NCI-H1436 (cell line): ENCODE results near the gene MYO1E.
"Not testable (repeated sequence)": the region's sequence is repeated elsewhere in the genome, so short reads cannot be mapped to it uniquely, and the experiment has no call there.

ENCODE experiments used
- DNase-seq: peaks from one replicate; lab custom pipeline; 2025; lab: John Stamatoyannopoulos, UW

Gene MYO1E

DNA sequence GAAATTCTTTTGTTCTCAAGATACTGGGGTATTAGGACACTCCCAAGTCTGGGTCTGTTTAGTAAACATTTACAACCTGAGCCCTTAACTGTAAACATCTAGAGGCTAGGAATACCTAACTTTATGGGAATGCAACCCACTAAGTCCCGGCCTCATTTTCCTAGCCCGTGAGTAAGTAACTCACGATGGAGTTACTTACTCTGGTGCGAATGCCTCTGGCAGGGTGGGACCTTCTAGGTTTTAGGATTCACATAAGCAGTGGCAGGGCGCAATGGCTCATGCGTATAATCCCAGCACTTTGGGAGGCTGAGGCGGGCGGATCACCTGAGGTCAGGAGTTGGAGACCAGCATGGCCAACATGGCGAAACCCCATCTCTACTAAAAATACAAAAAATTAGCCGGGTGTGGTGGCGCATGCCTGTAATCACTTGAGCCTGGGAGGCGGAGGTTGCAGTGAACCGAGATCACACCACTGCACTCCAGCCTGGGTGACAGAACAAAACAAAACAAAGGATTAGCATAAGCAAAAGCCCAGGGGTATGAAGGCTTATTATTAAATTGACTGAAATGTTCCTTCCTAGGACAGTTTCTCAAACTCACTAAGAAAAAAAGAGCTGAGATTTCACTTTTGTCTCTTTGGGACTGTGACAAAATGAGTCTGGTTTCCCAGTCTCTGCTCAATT lies 14.7 kb upstream of the MYO1E start:
- not testable (repeated sequence) for DNase-seq

DNA sequence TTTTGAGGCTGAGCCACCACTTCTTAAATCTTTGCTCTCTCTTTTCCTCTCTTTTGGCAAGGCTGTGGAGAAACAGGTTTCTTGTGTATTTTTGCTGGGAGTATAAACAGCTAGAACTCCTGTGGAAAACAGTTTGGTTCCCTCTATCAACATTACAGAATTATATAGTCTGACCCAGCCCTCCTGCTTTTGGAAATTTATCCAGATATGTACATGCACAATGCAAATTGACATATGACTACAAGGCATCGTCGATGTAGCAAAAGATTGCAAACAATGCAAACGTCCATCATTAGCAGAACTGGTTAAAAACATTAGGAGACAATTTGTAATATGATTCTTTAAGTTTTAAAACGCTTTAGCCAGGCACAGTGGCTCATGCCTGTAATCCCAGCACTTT lies 12.5 kb upstream of the MYO1E start:
- DNase-seq = no peak

DNA sequence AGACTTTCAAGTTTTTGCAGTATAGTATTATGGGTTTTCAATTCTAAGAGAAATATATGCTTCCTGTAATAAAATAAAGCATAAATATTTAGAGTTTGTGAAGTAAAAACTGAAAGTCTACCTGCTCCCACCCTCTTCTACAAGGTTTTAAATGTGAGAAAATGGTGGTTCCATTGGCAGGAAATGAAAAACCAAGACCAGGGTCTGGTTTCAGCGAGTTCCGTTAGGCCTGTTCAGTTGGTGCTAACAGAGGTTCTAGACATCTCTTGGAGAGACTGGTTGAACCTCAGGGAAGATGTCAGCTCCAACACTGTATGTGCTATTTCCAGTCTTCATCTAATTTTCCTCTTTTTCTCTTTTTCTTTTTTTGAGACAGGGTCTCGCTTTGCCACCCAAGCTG lies 11.8 kb upstream of the MYO1E start:
- DNase-seq = no peak

DNA sequence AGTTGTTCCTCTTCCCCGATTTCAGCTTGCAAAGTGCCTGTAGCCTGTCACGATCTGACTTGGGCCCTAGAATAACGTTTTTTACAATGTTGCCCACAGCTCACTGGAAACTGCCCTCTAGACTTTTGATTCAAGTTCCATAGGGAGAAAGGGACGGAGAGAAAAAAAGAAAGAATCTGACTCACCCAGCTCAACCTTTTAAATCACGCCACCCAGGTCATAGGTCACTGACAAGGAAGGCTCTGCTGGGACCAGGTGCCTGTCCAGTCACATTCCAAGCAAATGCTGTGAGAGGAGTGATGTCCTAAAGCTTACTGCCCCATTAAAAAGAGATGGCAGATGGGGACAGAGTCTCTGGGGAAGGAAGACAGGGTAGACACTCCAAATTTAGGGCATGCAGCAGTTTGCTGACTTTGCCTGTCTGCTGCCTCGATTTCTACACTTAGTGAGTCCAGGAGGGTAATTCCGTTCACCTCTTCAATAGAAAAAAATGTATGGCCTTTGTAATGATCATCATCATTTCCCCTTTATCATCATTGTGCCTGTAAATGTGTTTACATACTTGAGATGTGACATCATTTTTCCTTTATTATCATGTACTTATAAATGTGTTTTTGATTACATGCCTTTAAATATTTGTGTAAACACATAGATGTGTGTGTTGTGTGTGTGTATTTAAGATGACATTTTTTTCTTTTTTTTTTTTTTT lies 8.4 kb upstream of the MYO1E start:
- no peak for DNase-seq

DNA sequence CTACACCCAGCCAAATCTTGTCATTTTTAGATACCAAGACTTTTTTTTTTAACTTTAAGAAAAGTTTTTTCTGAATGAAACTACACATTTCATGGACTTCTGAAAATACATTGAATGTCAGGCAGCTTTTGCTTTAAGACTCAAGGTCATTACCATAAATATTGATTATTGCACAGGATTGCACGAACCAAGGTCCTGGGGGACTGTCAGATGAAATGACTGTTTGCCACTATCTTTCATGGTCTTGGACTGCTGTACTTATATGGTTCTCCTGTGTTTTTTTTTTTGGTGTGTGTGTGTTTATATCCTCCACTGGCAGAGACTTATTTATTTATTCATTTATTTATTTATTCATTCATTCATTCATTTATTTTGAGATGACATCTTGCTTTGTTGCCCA lies 6.9 kb upstream of the MYO1E start:
- DNase-seq = no peak

DNA sequence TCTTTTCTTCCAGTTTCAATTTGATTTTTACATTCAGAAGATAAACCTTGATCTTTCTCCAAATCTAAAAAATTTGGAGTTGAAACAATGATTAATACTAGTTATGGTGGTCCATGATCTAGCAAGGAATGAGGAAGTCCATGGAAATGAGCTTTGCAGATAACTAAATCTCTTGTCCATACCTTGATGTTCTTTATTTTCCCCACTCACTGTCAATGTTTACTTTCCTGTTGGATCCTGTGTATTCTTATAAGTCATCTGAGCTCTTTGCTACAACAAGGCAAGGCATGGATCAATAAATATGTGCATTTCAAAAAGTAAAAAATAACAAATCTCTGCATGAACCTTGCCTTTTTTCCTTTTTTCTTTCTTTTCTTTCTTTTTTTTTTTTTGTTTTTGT lies 6.2 kb upstream of the MYO1E start:
- DNase-seq = no peak

DNA sequence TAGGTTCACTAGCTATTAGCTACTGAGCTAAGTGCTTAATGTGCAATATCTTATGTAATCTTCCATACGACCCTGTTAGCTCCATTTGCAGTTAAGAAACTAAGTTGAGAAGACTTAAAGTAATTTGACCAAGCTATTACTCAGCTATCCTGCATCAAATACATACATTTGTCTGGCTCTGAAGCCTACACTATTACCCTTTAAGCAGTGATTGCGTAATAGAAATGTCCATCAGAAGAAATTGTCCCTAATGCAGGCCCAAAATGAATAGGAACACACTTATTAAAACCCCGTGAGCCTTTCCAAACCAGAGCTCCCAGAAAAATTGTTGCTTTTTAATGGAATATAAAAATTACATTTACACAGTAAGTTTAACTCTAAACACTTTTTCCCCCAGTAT lies 5.3 kb upstream of the MYO1E start:
- DNase-seq = no peak

DNA sequence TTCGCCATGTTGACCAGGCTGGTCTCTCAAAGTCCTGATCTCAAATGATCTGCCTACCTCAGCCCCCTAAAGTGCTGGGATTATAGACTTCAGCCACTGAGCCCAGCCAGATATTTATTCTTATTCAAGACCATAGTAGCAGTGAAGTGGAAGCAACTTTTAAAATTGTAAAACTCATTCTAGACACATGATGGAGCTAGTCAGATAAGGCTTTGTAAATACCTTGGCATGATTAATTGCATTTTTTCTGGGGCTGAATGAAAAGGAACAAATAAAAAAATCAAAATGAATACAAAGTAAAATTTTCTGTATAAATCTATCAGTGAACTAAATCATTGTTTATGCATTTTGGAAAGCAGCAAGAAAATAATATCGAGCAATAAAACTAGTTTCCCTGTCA lies 4.1 kb upstream of the MYO1E start:
- DNase-seq = no peak

DNA sequence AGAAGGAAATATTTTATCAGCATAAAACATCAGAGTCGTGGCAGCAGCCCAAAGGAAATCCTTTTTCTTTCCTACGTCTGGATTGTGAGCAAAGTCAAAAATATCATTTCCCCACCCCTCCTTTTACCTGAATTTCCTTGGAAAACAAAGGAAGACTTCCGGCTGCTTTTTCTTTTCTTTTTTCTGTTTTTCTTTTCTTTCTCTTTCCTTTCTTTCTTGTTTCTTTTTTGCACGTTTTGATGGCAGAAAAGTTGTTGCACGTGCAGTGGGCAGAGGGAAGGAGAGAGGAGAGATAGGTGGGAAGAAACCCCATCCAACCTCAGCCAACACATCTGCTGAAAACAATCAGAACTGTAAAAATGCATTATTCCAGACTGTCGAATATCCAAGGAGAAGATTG lies 544 bp upstream of the MYO1E start:
- DNase-seq = no peak

DNA sequence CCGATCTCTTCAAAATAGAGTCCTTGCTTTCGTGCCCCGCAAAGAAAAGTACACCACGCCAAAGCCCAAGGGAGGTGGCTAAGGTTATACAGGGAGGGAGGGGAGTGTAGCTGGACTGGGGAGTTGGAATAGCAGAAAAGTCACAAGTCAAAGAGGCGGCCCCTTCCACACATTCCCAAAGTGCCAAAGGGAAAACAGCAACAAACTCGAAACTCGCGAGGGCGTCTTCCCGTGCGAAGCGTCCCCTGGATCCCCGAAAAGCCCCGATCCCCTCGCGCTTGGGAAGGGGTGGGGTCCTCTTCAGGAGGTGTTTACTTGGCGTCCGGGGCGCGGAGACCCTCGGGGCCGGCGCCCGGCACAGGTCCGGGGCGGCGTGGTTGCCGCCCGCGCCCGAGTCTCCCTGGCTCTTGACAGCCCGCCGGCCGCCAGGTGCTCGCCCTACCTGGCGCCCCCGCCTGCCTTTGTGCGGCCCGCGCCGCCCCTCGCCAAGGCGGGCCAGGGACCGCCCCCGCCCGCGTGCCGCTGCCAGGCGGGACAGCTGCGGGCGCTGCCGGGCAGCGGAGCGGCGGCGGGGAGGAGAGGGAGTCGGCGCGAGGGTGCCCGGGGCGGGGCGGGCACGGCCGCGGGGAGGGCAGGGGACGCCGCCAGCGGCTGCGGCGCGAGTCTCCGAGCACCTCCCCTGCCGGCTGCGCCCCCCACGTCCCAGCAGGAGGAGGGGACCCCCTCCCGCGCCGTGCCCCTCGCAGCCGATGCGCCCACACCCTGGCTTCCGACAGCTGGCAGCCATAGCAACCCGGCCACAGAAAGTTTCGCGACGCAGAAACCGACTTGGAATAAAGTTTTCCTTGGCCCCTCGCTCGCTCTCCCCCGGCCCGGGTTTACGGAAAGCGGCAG lies 966 bp downstream of the MYO1E start:
- peak; percentile 13 for DNase-seq

DNA sequence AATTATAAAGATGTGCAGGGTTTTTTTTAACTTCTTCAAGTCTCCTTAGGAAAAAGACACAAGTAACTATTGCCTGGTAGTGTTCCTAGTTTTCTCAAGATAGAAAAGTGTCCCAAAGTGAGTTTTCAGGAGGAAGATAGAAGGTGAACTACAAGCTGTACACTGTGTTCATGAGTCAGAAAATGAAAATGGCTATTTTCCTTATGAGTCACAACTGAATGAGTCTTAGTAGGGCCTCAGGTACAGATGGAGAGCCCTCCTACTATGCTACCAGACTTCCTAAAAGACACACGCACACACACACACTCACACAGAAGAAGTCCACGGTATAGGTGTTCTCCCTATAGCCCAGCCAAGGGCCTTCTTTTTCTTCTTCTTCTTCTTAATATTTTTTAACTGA lies 3.1 kb downstream of the MYO1E start:
- no peak for DNase-seq

DNA sequence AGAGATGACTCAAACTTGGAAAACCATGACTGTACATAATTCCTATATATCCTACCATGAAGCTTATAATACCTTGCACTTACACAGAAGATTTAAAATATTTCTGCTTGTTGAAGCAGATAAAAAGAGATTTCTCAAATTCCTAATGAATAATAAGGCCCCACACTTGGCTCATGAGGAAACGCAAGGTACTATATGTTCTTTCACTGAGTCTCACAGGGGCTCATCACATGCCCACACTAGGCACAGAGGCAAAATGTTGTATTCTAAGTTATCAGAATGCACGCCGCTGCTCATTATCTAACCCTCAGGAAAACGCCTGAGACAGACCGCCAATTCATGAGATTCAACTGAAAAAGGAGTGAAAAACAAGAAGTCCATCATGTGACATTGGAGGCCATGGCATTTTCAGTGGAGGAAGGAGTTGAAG lies 5.6 kb downstream of the MYO1E start:
- DNase-seq = no peak

DNA sequence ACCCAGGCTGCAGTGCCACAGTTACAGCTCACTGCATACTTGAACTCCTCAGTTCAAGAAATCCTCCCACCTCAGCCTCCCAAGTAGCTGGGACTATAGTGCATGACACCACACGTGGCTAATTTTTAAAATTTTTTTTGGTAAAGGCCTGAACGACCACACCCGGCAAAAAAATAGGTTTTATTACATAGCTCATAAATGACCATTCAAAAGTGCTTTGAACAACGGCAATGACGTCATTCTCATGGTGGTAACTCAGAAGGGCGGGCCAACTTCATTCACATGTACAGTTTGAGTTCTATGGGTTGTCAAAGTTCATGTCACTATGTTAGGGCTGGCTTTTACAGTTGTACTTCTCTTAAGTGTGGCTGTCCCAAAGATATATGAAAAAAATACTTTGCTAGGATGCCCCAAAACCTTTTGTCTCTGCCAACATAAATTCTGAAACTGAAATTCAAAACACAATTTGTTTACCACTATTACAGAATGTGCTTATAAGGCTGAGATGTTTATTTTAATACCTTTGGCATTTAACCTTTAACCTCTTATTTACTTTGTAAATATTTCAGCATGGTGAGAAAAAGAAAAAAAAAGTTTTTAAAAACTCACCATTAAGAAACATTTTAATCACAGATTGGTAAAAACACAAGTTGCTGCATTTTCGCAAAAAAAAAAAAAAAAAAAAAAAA lies 6.2 kb downstream of the MYO1E start:
- no peak for DNase-seq

DNA sequence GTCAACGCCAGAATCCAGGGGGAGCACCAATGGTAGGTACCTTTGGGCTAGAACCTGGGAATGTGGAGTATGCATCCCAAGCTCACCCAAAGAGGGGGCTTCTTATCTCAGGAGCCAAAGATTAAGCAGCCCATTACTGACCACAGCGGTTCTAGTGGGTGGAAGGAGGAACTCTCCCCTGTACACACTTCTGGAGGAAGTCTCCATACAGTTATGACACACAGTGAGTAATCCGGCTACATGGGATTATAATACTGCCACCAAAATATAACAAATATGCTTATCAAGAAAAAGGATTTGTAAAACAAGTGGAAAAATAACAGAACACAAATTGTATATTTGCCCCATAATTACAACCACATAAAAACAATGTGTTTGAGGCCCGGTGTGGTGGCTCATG lies 8.4 kb downstream of the MYO1E start:
- no peak for DNase-seq

DNA sequence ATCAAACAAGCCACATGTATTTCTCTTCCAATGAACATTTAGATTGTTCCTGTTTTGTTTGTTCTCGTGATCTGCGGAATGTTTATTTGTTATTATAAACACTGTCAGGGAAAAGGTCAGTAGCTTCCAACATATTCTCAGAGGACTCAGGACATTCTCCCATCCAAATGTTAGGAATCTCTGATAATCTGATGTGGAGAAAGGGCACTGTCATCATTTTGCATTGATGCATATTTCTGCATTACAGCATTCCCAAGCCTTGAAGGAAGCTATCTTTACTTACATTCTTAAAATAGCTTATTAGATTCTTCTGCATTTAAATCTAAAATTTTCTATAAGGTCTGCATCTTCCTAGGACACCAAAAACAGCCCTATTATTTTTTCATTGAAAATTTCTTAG lies 10.3 kb downstream of the MYO1E start:
- DNase-seq = no peak

DNA sequence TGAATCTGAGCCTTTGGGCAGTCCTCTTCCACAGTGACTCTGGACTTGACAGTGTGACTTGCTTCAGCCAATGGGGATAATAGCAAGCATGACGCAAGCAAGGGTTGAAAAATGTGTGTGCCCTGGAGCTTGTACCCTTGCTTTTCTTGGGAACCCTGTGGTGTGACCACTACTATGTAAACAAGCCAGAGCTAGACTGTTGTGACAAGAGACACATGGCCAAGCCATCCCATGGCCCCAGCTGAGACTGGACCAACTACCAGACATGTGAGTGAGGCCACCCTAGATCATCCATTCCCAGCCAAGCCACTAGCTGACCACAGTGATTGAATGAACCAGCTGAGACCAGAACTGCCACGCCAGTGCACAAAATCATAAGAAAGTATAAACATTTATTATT lies 11.8 kb downstream of the MYO1E start:
- no peak for DNase-seq

DNA sequence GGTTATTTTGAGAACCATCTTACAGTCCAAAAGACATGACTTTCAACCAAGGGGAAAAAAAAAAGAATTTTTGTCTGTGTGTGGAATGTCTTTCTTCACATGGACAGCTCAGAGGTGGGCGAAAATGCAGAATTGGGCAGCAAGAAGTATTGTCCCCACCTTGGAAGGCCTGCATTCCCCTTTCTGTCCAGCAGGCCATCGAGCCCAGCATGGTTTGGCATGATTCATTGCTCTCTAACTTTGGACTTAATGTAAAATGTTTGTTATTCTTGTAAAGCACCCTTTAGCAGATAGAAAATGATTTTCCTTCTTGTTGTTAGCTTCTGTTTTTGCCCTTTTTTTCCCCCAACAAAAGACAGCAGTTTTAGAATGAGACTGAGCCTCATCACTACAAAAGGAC lies 12.4 kb downstream of the MYO1E start:
- DNase-seq = no peak

DNA sequence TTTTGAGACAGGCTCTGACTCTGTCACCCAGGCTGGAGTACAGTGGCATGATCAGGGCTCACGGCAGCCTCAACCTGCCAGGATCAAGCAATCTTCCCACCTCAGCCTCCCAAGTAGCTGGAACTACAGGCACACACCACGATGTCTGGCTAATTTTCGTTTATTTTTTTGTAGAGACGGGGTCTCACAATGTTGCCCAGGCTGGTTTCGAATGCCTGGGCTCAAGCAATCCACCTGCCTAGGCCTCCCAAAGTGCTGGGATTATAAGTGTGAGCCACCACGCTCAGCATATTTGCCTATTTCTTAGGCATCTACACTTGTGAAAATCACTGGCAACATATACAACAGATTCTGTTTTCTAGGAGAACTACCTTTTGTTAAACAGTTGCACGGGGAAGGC lies 16.9 kb downstream of the MYO1E start:
- DNase-seq = no peak

DNA sequence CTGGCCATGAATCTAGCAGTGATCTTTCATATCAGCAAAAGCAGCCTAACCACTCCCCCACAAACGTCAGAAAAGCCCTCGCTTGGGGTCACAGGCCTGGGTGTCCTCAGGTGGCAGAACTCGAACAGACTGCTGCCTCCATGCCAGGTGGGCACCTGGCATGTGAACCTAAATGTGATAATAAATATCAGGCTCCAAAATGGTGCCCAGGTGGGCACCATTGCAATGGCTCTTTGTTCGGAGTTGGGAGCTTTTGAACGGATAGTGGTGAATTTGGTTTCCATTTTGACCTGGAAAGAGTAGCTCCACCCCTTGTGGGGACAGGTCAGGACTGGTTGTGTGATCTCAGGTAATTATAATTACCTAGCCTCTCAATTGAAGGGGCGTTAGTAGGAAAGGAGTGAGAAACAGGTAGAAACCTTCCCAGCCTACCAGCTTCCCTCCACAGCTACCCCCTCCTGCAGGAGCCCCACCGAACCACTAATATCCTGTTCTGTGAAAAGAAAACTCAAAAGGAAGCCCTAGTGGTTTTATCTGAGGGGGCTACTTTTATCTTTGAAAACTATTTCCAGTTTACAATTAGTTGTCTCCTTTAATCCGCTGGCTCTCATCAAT lies 18.1 kb downstream of the MYO1E start:
- DNase-seq = no peak

DNA sequence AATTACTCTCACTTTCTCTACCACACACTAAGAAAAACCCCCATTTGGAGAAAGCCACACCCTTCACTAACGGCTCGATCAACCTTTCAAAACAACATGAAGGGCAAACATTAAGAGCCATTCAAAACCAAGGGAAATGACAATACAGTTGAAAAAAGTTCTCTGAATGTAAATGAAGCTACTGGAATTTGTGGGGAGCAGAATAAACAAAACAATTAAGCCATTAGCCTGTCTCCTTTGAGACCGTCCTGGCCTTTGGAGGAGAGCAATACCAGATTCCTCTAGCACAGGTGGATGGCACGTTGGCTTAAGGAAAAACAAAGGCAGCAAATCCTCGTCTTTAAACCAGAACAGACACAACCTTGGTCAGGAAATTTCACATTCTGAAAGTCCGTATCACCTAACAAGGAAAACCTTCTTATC lies 18.7 kb downstream of the MYO1E start:
- no peak for DNase-seq

DNA sequence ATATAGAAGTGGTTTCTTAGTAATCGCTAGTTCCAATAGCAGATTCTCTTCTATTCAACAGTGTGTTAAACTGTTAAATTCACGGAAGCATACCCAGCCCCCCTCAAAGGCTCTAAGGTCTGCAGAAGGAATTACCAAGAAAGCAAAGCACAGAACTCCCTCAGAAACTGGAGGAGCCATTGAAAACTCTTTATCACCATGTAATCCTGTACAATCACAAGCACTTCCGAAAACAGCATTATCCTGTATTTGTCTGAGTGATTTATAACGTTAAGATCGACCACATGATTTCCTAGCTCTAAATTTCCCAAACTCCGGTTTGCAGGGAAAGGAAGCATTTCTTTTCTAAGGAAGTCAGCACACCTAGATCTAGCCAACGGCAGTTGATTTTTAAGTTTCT lies 20.0 kb downstream of the MYO1E start:
- no peak for DNase-seq

DNA sequence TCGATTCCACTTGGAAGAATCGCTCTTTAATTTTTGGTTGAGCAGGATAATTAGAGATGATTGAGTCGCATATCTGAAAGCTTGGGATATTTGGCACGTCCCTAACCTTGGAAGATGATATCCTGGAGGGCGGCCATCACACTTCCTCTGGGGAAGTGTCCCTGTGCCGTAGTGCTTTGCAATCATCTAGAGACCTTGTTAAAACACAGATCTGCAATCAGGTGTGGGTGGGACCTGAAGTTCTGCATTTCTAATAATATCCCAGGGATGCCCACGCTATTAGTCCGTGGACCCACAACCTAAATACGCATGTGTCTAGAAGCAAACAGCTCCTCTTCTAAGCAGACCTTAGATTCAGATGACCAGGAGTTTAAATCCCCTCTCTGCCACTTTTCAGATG lies 20.5 kb downstream of the MYO1E start:
- DNase-seq = no peak
